Mesendoderm (in vitro differentiated cells): ENCODE measurements around the gene CD247.

Source experiments
- DNase-seq: peaks from one replicate; pipeline ENCODE4 v3.0.0; 2013
- H2AK5ac ChIP-seq: 2 replicates; pipeline ENCODE4 v1.6.1; 2013; ENCODE audit warnings: low read length, inconsistent platforms
- H2BK120ac ChIP-seq: 2 replicates; pipeline ENCODE4 v1.6.1; 2013; ENCODE audit warnings: low read depth, mild to moderate bottlenecking, low read length, moderate library complexity, mixed read lengths
- H2BK15ac ChIP-seq: replicated peaks from 2 replicates; pipeline ENCODE4 v1.6.1; 2013; ENCODE audit warnings: low read depth, mild to moderate bottlenecking, moderate library complexity
- H2BK5ac ChIP-seq: 2 replicates; pipeline ENCODE4 v1.6.1; 2013; ENCODE audit warnings: low read length, inconsistent platforms
- H3K18ac ChIP-seq: 2 replicates; pipeline ENCODE4 v1.6.1; 2013; ENCODE audit warnings: mild to moderate bottlenecking, low read length, mixed read lengths
- H3K23ac ChIP-seq: one replicate; pipeline ENCODE4 v1.6.1; 2013; ENCODE audit warnings: low read length
- H3K27ac ChIP-seq: 2 replicates; pipeline ENCODE4 v1.5.1; 2013; ENCODE audit warnings: low read depth, mild to moderate bottlenecking, inconsistent platforms, low read length, moderate library complexity
- H3K27me3 ChIP-seq: 2 replicates; pipeline ENCODE4 v1.6.1; 2013; ENCODE audit warnings: low read length, control low read depth, mild to moderate bottlenecking, inconsistent platforms; ENCODE audit not compliant: insufficient read depth, poor library complexity
- H3K36me3 ChIP-seq: 2 replicates; pipeline ENCODE4 v1.6.1; 2013; ENCODE audit warnings: low read length, inconsistent platforms; ENCODE audit not compliant: control insufficient read depth, insufficient read depth
- H3K4ac ChIP-seq: one replicate; pipeline ENCODE4 v1.6.1; 2013; ENCODE audit warnings: low read depth, mild to moderate bottlenecking, low read length, moderate library complexity
- H3K4me1 ChIP-seq: 2 replicates; pipeline ENCODE4 v1.6.1; 2013; ENCODE audit warnings: low read depth, low read length, inconsistent platforms; ENCODE audit not compliant: control insufficient read depth
- H3K4me2 ChIP-seq: 2 replicates; pipeline ENCODE4 v1.6.1; 2013; ENCODE audit warnings: low read length
- H3K4me3 ChIP-seq: 2 replicates; pipeline ENCODE4 v1.5.1; 2013; ENCODE audit warnings: mild to moderate bottlenecking, low read length
- H3K56ac ChIP-seq: one replicate; pipeline ENCODE4 v1.6.1; 2013; ENCODE audit warnings: low read length
- H3K79me1 ChIP-seq: 2 replicates; pipeline ENCODE4 v1.6.1; 2013; ENCODE audit warnings: low read length, inconsistent platforms
- H3K79me2 ChIP-seq: 2 replicates; pipeline ENCODE4 v1.6.1; 2013; ENCODE audit warnings: mild to moderate bottlenecking, low read length; ENCODE audit not compliant: control insufficient read depth, insufficient read depth
- H3K9ac ChIP-seq: 2 replicates; pipeline ENCODE4 v1.6.1; 2013; ENCODE audit warnings: low read length, inconsistent platforms
- H4K5ac ChIP-seq: one replicate; pipeline ENCODE4 v1.6.1; 2013; ENCODE audit warnings: low read length
- H4K8ac ChIP-seq: one replicate; pipeline ENCODE4 v1.6.1; 2013; ENCODE audit warnings: low read depth, mild to moderate bottlenecking, control low read depth, low read length, moderate library complexity
- WGBS: extraction: QIAGEN DNeasy Blood & Tissue Kit; methylation state at CpG from one replicate; pipeline ENCODE4 v1.1.7; 2013; ENCODE audit warnings: low lambda C conversion rate, missing lambda C conversion rate; ENCODE audit not compliant: insufficient coverage; ENCODE audit errors: extremely low coverage; 5-methylcytosine and 5-hydroxymethylcytosine counted together

Gene CD247

DNA sequence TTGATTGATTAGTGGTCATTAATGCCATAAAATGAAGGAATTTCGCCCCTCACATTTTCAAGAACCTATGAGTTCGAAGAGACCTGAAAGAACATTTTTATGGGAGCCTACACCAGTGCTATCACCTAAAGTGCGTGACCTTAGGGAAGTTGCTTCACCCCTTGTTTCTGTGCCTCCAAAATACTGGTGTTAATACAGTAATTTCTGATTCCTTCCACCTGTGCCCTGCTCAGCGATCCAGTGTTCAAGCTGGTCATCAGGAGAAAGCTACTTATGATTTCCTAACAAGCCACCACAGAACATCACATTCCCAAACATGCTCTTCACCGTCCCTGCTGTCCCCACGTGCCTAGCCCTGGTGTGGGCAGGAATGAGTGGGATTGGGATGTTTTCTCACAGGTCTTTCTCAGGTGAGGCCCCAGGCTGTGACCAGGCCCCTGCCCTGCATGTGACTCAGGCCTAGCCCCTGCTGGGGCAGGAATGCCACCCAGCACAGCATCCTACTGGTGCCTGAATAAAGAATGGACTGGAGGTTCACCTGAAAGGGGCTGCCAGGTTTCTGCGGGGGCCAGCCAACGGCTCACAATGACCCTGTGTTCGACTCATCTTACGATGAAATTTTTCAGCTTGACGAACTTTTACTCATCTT is 60.3 kb downstream of the CD247 start:
- Histone ChIP-seq H3K4me2 (no peak overlapping the region), H2BK120ac (no peak overlapping the region), H3K4ac (no peak overlapping the region), H3K27me3 (no peaks in the 10 kb centered on the region), H2BK15ac (no peak overlapping the region), H3K9ac (no peak overlapping the region), H3K23ac (no peak overlapping the region), H3K79me2 (no peaks in the 10 kb centered on the region), H3K18ac (no peak overlapping the region), H2BK5ac (no peak overlapping the region), H3K56ac (no peak overlapping the region), H3K36me3 (no peaks in the 10 kb centered on the region), H4K8ac (no peak overlapping the region), H2AK5ac (no peak overlapping the region), H3K4me3 (no peak overlapping the region), H3K4me1 (no peaks in the 10 kb centered on the region), H3K27ac (no peak overlapping the region), H3K79me1 (no peaks in the 10 kb centered on the region), H4K5ac (no peak overlapping the region)
- no CpG with 5 or more reads among the region's 11 CpGs for WGBS
- no peak for DNase-seq

- DNase-seq: no peak
- no peak overlapping the region for H3K56ac ChIP-seq
- H3K79me1 ChIP-seq: no peaks in the 10 kb centered on the region
- H3K4me1 ChIP-seq: no peaks in the 10 kb centered on the region
- no peaks in the 10 kb centered on the region for H3K27me3 ChIP-seq
- H4K5ac ChIP-seq: no peak overlapping the region
- H3K79me2 ChIP-seq: no peaks in the 10 kb centered on the region
- H2BK5ac ChIP-seq: no peak overlapping the region
- H3K36me3 ChIP-seq: no peaks in the 10 kb centered on the region
- H2BK120ac ChIP-seq: no peak overlapping the region
- H3K27ac ChIP-seq: no peak overlapping the region
- H3K9ac ChIP-seq: no peak overlapping the region
- H4K8ac ChIP-seq: no peak overlapping the region
- no peak overlapping the region for H3K4me3 ChIP-seq
- H2AK5ac ChIP-seq: no peak overlapping the region
- no CpG with 5 or more reads among the region's 8 CpGs for WGBS
- no peak overlapping the region for H3K23ac ChIP-seq
- H3K4ac ChIP-seq: no peak overlapping the region
- H3K18ac ChIP-seq: no peak overlapping the region
- no peak overlapping the region for H2BK15ac ChIP-seq
- no peak overlapping the region for H3K4me2 ChIP-seq
Observed at GRCh38 chr1:167456926-167457325, 61.4 kb downstream of the CD247 start.

DNA sequence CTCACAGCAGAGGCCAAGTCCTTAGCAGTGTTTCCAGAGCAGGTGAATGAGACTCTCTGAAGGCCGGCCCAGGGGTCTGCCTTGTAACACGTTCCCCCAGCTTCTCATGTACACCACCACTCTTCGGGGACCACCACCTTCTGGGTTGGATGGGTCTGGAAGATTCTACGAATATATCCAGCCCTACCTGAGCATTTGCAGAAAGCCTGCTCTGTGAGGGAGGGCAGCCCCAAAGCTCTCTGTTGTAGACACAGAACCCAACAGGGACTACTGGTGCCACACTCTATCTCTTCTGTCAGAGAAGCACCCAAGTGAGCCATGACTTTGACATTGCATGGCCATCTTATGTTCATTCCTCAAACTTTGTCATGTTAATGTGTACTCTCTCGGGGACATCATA is 61.8 kb downstream of the CD247 start:
- DNase-seq: no peak
- no CpG with 5 or more reads among the region's 5 CpGs for WGBS
- Histone ChIP-seq H2AK5ac (no peak overlapping the region), H3K4me2 (no peak overlapping the region), H3K27ac (no peak overlapping the region), H3K4ac (no peak overlapping the region), H4K8ac (no peak overlapping the region), H2BK5ac (no peak overlapping the region), H2BK15ac (no peak overlapping the region), H3K18ac (no peak overlapping the region), H3K9ac (no peak overlapping the region), H3K36me3 (no peaks in the 10 kb centered on the region), H3K56ac (no peak overlapping the region), H4K5ac (no peak overlapping the region), H3K23ac (no peak overlapping the region), H3K4me3 (no peak overlapping the region), H3K27me3 (no peaks in the 10 kb centered on the region), H3K79me2 (no peaks in the 10 kb centered on the region), H2BK120ac (no peak overlapping the region), H3K4me1 (no peaks in the 10 kb centered on the region), H3K79me1 (no peaks in the 10 kb centered on the region)

DNA sequence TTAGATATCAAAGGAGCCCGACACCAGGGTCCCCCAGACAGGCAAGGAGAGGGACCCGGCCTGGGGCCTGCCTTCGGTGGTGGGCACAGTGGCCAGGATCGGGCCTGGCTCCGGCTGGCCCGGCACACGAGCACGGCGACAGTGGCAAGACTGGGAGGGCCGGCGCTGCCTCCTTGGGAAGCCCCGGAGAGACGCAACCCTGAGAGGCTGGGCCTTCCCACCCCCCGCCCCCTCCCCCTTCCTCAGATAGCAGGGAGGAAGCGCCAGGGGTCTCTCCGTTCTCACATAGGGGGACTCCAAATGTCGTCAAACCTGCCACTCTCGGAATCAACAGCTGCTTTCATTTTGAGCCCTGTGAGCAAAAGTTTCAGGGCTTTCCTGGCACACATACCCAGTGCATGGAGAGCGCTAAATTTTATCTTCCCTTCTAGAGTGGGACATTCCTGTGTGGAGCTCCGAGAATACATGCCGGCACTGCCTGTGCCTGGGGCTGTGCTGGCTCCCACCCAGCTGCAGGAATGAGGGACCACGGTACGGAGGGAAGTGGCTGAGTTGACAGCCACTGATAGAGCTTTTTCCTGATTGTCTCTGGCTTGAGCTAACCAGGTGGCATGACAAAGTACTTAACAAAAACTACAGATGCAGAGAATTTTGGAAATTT is 62.4 kb downstream of the CD247 start:
- Histone ChIP-seq H3K18ac (peak overlapping the region; percentile 46), H2AK5ac (no peak overlapping the region), H3K4me1 (no peaks in the 10 kb centered on the region), H3K56ac (peak overlapping the region; percentile 85), H4K8ac (no peak overlapping the region), H3K36me3 (no peaks in the 10 kb centered on the region), H2BK120ac (no peak overlapping the region), H3K4ac (no peak overlapping the region), H3K79me1 (no peaks in the 10 kb centered on the region), H3K27ac (no peak overlapping the region), H3K23ac (no peak overlapping the region), H3K79me2 (no peaks in the 10 kb centered on the region), H4K5ac (no peak overlapping the region), H2BK15ac (no peak overlapping the region), H3K4me3 (peak overlapping the region; percentile 27), H3K27me3 (no peaks in the 10 kb centered on the region), H2BK5ac (no peak overlapping the region), H3K4me2 (peak overlapping the region; percentile 75), H3K9ac (peak overlapping the region; percentile 73)
- DNase-seq: peak; percentile 45
- WGBS: no CpG with 5 or more reads among the region's 23 CpGs

DNA sequence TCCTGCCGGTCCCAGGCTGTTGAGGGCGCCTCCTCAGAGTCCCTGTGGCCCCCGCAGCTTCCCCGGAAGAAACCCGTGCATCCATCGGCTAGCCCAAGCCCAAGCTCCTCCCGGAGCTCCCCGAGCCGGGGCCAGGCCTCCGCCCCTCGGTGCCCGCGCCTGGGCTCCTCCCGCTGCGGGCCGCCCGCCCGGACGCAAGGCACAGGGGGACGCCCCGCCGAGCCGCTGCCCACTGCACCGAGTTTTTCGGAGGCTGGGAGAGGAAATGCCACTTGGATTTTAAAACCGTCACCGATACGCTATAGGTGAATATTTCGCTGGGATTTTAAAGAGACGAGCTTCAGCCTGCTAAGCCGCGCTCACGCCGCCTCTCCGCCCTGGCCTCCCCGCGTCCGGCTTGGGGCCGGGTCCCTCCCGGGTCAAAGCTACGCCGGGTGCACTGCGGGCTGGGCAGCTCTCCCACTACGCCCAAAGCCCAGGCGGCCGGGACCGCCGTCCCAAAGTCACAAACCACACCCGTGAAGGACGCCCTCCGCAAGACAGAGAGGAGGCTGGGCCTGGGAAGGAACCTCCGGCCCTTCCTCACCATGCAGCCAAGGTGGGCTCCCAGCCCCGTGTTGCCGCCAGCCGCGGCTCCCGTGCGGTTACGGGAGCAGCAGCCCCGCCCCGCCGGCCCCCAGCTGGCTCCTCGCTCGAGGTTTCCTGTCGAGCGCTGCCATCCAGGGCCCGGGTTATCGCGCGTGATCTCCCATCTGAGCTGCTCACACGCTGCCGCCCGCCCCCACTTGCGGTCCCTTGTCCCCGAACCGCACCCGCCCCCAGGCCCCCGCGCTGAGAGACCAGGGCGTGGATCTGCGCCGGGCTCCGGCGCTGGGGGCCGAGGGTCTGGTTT is 63.2 kb downstream of the CD247 start:
- Histone ChIP-seq H3K79me2 (no peaks in the 10 kb centered on the region), H2AK5ac (no peak overlapping the region), H3K4me1 (no peaks in the 10 kb centered on the region), H3K4me2 (peak overlapping the region; percentile 75), H3K27me3 (no peaks in the 10 kb centered on the region), H2BK15ac (no peak overlapping the region), H2BK120ac (no peak overlapping the region), H3K79me1 (no peaks in the 10 kb centered on the region), H3K9ac (peak overlapping the region; percentile 73), H3K4me3 (peak overlapping the region; percentile 41), H4K5ac (no peak overlapping the region), H3K36me3 (no peaks in the 10 kb centered on the region), H3K18ac (peak overlapping the region; percentile 46), H3K4ac (no peak overlapping the region), H3K23ac (peak overlapping the region; percentile 19), H2BK5ac (no peak overlapping the region), H3K56ac (peak overlapping the region; percentile 85), H4K8ac (no peak overlapping the region), H3K27ac (no peak overlapping the region)
- WGBS: no CpG with 5 or more reads among the region's 85 CpGs
- peak; percentile 55 for DNase-seq
